ENCODE data around the gene SH3PXD2A.

DNA sequence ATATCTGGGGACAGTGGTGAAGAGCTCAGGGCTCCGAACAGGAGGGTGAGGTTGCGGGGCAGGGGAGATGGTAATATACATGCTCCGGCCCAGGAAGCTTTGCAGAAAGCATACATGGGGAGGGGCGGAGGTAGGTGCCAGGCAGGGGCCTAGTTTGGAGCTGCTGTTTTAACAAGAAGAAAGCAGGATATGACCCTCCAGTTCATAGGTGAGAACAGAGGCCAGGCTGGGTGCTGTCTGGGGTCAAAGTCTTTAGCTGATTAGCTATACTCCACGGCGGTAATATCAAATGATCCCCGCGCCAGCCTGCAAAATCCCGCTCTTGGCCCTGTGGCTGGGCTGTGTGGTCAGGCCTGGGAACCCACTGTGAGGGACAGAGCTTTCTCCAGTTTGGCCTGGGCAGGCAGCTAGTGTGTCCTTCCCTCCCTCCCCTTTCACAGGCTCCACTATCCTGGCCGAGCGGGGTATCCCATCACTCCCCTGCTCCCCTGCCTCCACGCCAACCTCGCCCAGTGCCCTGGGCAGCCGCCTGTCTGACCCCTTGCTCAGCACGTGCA, 266.2 kb downstream of the SH3PXD2A start:
- TF ChIP-seq POLR2AphosphoS5 (IDR thresholded peaks at IDR 0.05), result no peak
- TF ChIP-seq, protein P1, sequence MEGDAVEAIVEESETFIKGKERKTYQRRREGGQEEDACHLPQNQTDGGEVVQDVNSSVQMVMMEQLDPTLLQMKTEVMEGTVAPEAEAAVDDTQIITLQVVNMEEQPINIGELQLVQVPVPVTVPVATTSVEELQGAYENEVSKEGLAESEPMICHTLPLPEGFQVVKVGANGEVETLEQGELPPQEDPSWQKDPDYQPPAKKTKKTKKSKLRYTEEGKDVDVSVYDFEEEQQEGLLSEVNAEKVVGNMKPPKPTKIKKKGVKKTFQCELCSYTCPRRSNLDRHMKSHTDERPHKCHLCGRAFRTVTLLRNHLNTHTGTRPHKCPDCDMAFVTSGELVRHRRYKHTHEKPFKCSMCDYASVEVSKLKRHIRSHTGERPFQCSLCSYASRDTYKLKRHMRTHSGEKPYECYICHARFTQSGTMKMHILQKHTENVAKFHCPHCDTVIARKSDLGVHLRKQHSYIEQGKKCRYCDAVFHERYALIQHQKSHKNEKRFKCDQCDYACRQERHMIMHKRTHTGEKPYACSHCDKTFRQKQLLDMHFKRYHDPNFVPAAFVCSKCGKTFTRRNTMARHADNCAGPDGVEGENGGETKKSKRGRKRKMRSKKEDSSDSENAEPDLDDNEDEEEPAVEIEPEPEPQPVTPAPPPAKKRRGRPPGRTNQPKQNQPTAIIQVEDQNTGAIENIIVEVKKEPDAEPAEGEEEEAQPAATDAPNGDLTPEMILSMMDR (IDR thresholded peaks at IDR 0.05), result no peak
